Measurements from ENCODE around the gene SH3BP1.
"Not testable (repeated sequence)": the region's sequence is repeated elsewhere in the genome, so short reads cannot be mapped to it uniquely, and the experiment has no call there.

The SH3BP1 gene

GRCh38 chr22:37633625-37634416 lies 5.6 kb upstream of the SH3BP1 start:
- peak; percentile 86 for DNase-seq

- peak; percentile 60 for DNase-seq
Observed at GRCh38 chr22:37634417-37634924, 5.0 kb upstream of the SH3BP1 start.

- no peak for DNase-seq
Observed at GRCh38 chr22:37635157-37635556, 4.3 kb upstream of the SH3BP1 start.

- peak; percentile 68 for DNase-seq
Observed at GRCh38 chr22:37636186-37636948, 3.1 kb upstream of the SH3BP1 start.

GRCh38 chr22:37636949-37637273 lies 2.6 kb upstream of the SH3BP1 start:
- no peak for DNase-seq

GRCh38 chr22:37638391-37639069 lies 939 bp upstream of the SH3BP1 start:
- DNase-seq = peak; percentile 85

GRCh38 chr22:37639771-37640590 lies 512 bp downstream of the SH3BP1 start:
- peak; percentile 54 for DNase-seq

GRCh38 chr22:37640591-37641560 lies 1.4 kb downstream of the SH3BP1 start:
- DNase-seq = no peak

GRCh38 chr22:37641561-37641949 lies 2.1 kb downstream of the SH3BP1 start:
- peak; percentile 35 for DNase-seq

- peak; percentile 92 for DNase-seq
Observed at GRCh38 chr22:37643225-37643847, 3.9 kb downstream of the SH3BP1 start.

- no peak for DNase-seq
Observed at GRCh38 chr22:37647317-37647716, 7.8 kb downstream of the SH3BP1 start.

- peak; percentile 97 for DNase-seq
Observed at GRCh38 chr22:37647928-37648327, 8.5 kb downstream of the SH3BP1 start.

- no peak for DNase-seq
Observed at GRCh38 chr22:37650463-37651136, 11.1 kb downstream of the SH3BP1 start.

GRCh38 chr22:37654563-37655251 lies 15.2 kb downstream of the SH3BP1 start:
- DNase-seq = no peak

- no peak for DNase-seq
Observed at GRCh38 chr22:37655252-37655563, 15.7 kb downstream of the SH3BP1 start.

- not testable (repeated sequence) for DNase-seq
Observed at GRCh38 chr22:37656583-37656982, 17.1 kb downstream of the SH3BP1 start.

GRCh38 chr22:37657590-37658132 lies 18.2 kb downstream of the SH3BP1 start:
- DNase-seq = peak; percentile 76

GRCh38 chr22:37658133-37659065 lies 18.9 kb downstream of the SH3BP1 start, which contains the start of gene PDXP:
Gene PDXP (plus strand): TSS chr22:37658723. CDS start chr22:37658783, 60 bp downstream.
- peak; percentile 100 for DNase-seq

Measured in hematopoietic multipotent progenitor cell treated with erythropoietin and hydrocortisone succinate and interleukin-3 and kit ligand, for 6 days (in vitro differentiated cells).